C4-2B (cell line): Measurements from ENCODE around the gene GNPTAB.

Source experiments
- ZFX ChIP-seq: fragments of 450-650 bp; IDR thresholded peaks from 2 replicates; pipeline ENCODE4 v1.6.1; 2017
- TF ChIP-seq, protein P1 (sequence below): fragments of 450-650 bp; conservative IDR thresholded peaks from 2 replicates; pipeline ENCODE4 v1.5.1; 2017; ENCODE audit warnings: mild to moderate bottlenecking

DNA sequence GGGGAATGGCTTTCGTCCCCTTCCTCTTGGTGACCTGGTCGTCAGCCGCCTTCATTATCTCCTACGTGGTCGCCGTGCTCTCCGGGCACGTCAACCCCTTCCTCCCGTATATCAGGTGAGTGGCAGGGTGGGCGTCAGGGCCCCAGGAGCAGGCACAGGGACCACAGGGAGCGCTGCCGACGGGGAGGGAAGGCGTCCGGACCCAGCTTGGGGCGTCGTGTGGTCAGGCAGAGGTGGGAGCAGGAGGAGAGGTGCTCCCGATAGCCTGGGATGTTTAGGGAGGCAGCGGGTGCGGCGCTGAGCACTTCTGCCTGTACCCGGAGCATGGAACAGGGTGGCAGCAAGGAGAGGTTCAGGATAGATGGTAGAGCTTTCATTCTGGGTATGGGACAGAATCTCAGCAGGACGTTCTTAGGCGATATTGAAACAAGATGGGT is 47.1 kb upstream of the GNPTAB start:
- TF ChIP-seq, protein P1, sequence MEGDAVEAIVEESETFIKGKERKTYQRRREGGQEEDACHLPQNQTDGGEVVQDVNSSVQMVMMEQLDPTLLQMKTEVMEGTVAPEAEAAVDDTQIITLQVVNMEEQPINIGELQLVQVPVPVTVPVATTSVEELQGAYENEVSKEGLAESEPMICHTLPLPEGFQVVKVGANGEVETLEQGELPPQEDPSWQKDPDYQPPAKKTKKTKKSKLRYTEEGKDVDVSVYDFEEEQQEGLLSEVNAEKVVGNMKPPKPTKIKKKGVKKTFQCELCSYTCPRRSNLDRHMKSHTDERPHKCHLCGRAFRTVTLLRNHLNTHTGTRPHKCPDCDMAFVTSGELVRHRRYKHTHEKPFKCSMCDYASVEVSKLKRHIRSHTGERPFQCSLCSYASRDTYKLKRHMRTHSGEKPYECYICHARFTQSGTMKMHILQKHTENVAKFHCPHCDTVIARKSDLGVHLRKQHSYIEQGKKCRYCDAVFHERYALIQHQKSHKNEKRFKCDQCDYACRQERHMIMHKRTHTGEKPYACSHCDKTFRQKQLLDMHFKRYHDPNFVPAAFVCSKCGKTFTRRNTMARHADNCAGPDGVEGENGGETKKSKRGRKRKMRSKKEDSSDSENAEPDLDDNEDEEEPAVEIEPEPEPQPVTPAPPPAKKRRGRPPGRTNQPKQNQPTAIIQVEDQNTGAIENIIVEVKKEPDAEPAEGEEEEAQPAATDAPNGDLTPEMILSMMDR = no peak
- no peak for TF ChIP-seq ZFX
